CD4-positive, alpha-beta T cell treated with Interferon alpha-2 for 1 hour (primary cell): ENCODE data around the gene OMP.

ENCODE experiments used
- DNase-seq, 2 donors: peaks; one replicate each; pipeline ENCODE4 v3.0.0-alpha.2; 2020 to 2022

OMP gene

GRCh38 chr11:77108436-77108835, 5.8 kb downstream of the OMP start:
- DNase-seq = no peak

GRCh38 chr11:77109236-77110019, 6.8 kb downstream of the OMP start:
- no peak for DNase-seq

- no peak for DNase-seq
These were observed 8.2 kb downstream of the OMP start for GRCh38 chr11:77110836-77111235.

- DNase-seq = no peak
These were observed 8.6 kb downstream of the OMP start for GRCh38 chr11:77111277-77111676.

- no peak for DNase-seq
These were observed 9.3 kb downstream of the OMP start for GRCh38 chr11:77111946-77112345.

- DNase-seq = no peak
These were observed 10.2 kb downstream of the OMP start for GRCh38 chr11:77112641-77113381.

GRCh38 chr11:77113382-77114088, 10.9 kb downstream of the OMP start:
- DNase-seq = peak in 1 of 2 donors; percentile 19

- no peak for DNase-seq
These were observed 11.4 kb downstream of the OMP start for GRCh38 chr11:77114089-77114463.

- no peak for DNase-seq
These were observed 12.6 kb downstream of the OMP start for GRCh38 chr11:77115181-77115611.

- no peak for DNase-seq
These were observed 13.3 kb downstream of the OMP start for GRCh38 chr11:77115956-77116355.

- DNase-seq = no peak
These were observed 14.9 kb downstream of the OMP start for GRCh38 chr11:77117492-77117891.

- DNase-seq = no peak
These were observed 15.4 kb downstream of the OMP start for GRCh38 chr11:77118086-77118485.

- no peak for DNase-seq
These were observed 16.3 kb downstream of the OMP start for GRCh38 chr11:77118971-77119370.

GRCh38 chr11:77119531-77119936, 16.9 kb downstream of the OMP start:
- no peak for DNase-seq

GRCh38 chr11:77120571-77120970, 17.9 kb downstream of the OMP start:
- DNase-seq = no peak

- no peak for DNase-seq
These were observed 18.5 kb downstream of the OMP start for GRCh38 chr11:77121096-77121640.

GRCh38 chr11:77121876-77122575, 19.4 kb downstream of the OMP start:
- DNase-seq = no peak

- DNase-seq = no peak
These were observed 20.1 kb downstream of the OMP start for GRCh38 chr11:77122576-77123212.

GRCh38 chr11:77123591-77123990, 21.0 kb downstream of the OMP start:
- no peak for DNase-seq

GRCh38 chr11:77124041-77124440, 21.4 kb downstream of the OMP start:
- DNase-seq = no peak

GRCh38 chr11:77124488-77124887, 21.8 kb downstream of the OMP start:
- DNase-seq = no peak

- DNase-seq = no peak
These were observed 22.6 kb downstream of the OMP start for GRCh38 chr11:77125191-77125590.
